ENCODE measurements around the gene COMMD1. TPM values are rescaled to one million over a fixed set of nuclear protein-coding genes. Genes with fewer than 3 reads are reported as not detected.

Gene COMMD1
- 73.4 TPM for total RNA-seq

DNA sequence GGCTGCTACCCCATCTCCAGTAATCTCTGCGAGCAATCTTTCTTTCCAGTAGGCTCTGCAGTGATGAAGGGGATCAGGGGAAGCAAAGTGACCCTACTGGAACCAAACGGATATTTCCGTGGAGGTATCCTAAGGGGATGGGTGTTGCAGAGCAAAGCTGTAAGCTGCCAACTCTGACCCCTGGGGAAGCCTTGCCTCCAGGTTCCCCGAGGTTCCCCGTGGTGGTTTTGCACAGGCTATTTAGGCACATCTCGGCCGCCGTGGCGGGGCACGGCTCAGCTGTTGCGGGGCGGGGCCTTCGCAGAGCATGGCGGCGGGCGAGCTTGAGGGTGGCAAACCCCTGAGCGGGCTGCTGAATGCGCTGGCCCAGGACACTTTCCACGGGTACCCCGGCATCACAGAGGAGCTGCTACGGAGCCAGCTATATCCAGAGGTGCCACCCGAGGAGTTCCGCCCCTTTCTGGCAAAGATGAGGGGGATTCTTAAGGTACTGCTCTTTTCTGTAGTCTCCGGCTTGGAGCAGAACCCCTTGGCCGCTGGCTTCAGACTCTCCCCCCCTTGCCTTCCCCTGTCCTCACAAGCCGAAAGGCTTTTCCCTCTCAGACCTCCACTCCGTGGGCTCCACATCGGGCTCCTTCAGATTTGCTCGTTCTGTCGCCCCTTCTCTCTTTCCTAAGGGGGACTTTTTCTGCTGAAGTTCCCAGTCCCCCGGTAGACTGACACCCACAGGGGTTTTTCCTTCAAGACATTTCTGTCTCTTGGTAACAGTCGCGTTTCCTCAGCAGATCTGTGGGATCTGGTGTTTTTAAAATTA lies at the start of gene COMMD1:
TSS of gene COMMD1 (plus strand) at position 303 of the 814 bp plus-strand sequence. CDS start at position 308, 5 bp downstream.

DNA sequence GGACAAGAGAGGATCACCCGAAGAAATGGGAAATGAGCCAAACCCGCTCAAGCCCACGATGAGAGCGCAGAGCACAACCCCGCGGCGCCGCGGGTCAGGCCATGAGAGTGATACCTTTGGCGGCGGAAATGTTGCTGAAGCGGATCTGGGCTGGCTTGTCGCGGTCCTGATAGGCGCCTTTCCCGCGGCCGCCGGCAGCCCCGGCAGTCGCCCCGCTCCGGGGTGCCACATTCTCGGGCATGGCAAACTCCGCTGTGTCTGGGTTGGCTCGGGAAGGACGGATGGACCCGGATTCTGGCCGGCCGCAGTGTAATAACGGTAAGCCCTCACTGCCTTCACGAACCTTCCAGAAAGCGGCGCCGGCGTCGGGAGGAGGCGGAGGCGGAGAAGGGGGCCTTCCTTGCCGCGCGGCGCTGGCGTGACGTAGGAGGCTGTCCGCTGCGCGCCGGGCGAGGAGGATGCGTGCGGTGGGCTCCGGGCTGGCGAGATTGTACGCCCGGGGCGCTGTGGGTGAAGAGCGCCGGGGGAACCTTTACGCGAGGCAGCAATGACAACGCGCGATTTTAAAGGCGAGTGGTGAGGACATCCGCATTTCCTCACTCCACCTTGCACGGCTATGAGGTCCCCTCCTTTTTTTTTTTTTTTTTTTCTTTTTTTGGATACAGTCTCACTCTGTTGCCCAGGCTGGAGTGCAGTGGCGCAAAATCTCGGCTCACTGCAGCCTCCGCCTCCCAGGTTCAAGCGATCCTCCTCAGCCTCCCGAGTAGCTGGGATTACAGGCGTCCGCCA lies 17.0 kb upstream of the COMMD1 start, which contains the start of gene CCT4:
TSS of gene CCT4 (minus strand) at position 390 of the 789 bp plus-strand sequence. CDS start at position 241, 149 bp downstream.

Other genes with a start within 250 kb of the COMMD1 start
- 113 TPM for gene FAM161A, start 51.6 kb upstream of the COMMD1 start, total RNA-seq
- gene CCT4, start 17.0 kb upstream of the COMMD1 start, total RNA-seq, result 122 TPM

Data from camera-type eye (tissue), 1 donor.